NCI-H128 (cell line): ENCODE results near the gene RBMS3.
"Not testable (repeated sequence)": the region's sequence is repeated elsewhere in the genome, so short reads cannot be mapped to it uniquely, and the experiment has no call there.

Experiments
- DNase-seq: peaks from one replicate; lab custom pipeline; 2025; ENCODE audit not compliant: unreplicated experiment; lab: John Stamatoyannopoulos, UW

Gene RBMS3

GRCh38 chr3:29337565-29337964 is 56.7 kb downstream of the RBMS3 start:
- no peak for DNase-seq

GRCh38 chr3:29338377-29338776 is 57.5 kb downstream of the RBMS3 start:
- no peak for DNase-seq

DNA sequence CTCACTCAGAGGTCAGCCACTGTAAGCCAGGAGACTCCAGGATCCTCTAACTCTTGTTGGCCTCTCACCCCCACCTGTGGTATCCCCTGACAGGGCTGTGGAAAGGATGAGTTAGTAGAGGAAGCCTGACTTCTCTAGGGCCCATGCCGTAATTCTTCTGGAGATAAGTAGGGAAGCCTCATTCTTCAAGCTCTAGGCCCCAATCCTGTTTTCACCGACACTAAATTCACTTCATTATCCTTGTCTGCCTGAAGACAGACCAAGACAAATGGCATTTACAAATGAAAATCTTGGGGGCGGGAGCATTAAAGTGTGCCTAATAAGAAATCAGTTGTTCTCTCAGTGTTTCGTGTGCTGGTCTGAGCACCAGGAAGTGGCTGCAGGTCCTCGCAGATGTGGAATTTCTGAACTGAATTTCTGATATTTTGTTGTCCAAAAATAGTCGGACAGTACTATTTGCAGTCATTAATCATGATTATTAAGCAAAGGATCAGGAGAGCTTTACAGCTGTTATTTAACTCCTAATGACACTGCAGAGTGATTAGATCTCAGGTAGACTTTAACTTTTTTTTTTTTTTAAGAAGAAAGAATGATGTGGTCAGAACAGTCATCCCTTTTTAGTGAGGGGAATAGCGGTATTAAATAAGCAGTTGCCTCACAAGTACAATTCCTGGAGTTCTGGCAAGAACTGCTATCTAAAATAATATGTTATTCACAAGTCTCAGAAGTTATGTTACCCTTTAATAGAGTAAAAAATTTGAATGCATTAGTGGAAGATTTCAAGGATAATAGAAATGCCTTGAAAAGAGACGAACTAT is 58.4 kb downstream of the RBMS3 start:
- no peak for DNase-seq

GRCh38 chr3:29344154-29344553 is 63.3 kb downstream of the RBMS3 start:
- DNase-seq, result no peak

DNA sequence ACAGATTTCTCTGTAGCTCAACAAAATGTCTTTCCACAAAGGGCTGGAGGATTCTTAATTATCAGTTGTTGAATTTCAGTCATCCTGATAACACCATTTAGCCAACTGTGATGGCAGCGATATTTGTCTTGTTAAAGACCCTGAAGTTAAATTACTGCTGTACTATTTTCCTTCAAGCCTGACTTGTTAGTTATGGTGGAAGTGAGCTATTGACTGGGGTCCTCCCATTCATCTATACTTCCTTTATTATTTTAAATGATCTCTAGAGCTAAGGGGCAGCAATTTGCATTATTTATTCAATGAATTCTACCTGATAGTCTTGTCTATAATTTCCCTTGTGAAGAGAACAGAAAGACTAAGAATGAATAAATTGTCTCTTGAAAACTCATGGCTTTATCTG is 64.1 kb downstream of the RBMS3 start:
- DNase-seq, result no peak

DNA sequence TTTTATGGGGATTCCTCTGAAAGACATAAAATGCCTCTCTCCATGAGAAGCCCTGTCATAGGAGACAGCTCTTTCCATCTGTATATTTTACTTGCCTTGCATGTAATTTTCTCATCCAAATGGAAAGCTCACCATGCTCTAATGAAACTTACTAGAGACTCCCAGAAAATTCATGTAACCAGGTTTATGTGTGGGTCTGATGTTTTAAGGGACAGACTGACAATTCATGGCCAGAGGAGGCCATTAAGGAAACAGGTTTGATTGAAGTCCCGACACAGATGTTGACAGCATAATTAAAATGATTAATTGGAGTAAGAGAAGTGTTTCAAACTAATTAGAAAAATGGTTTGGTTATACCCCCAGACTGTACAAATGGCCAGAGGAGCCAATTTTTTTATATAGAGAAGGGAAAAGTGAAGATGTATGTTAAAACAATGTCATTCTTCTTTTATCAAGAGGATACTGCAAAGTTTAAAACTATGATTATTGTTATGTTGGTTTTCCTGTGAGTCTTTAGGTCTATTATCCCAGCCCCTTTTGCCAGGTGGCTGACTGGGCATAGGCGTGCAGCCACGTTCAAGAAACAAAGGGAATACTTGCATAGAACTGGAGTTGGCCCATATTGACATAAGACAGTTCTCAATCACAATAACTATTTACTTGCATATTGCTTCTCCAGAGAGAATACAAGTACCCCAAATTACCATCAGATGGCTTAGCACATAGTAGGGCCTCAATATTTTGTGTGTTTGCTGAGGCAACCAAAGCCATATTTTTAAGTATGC is 64.8 kb downstream of the RBMS3 start:
- no peak for DNase-seq

- DNase-seq, result no peak
Measured at GRCh38 chr3:29346828-29347227, 66.0 kb downstream of the RBMS3 start.

GRCh38 chr3:29347412-29347811 is 66.5 kb downstream of the RBMS3 start:
- DNase-seq, result no peak

GRCh38 chr3:29348316-29348715 is 67.4 kb downstream of the RBMS3 start:
- no peak for DNase-seq

DNA sequence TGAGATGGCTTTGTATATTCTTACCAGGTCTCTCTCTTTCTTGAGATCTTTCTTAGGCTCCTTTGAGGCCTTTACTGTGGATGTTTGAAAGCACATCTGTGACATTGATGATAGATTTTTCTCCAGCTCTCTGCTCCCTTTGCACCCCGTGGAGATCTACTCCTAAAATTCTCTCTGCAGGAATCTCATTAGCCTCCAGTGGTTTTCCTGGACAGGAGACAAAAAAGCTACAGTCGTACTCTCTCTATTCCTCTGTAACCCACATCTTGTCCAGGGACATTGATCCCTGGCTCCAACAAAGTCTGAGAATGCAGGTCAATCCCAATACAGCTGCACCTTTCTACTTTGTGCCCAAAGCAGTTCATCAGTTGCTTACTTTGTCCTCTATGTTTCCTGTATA is 68.2 kb downstream of the RBMS3 start:
- DNase-seq, result no peak

GRCh38 chr3:29353807-29354206 is 72.9 kb downstream of the RBMS3 start:
- DNase-seq, result no peak

DNA sequence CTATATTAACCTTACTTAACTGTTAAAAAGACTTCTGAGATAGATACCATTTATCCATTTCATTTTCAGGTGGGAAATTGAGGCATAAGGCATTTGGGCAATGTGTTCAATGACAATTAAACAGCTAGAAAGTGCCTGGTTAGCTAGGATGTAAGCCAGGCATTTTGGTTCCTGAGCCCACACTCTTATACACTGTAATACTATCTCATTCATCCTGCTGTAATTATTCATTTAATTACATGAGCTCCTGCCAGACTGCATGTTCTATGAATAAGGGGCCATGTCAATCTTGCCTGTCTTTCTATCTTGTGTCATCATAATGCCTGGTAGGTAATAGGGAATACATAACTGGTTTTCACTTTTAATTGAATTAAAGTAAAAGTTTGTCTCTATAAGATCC is 74.0 kb downstream of the RBMS3 start:
- no peak for DNase-seq

DNA sequence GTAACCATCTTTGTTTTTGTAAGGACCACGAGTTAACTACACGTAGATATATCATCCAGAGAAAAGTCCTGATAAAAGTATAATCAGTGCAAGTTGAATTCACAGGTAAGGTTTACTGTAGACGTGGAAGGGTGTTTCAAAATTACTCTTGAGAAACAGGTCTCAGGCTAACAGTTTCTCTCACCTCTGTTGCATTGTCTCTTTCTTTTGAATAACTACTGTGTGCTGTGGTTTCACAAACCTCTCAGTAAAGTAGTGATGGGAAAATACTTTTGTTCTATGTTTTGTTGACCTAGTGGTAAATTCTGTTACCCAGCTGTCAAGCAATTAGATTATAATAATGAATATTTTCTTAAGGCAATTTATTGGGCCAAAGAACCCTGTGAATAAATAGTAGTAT is 75.2 kb downstream of the RBMS3 start:
- no peak for DNase-seq

GRCh38 chr3:29360289-29360688 is 79.4 kb downstream of the RBMS3 start:
- not testable (repeated sequence) for DNase-seq

DNA sequence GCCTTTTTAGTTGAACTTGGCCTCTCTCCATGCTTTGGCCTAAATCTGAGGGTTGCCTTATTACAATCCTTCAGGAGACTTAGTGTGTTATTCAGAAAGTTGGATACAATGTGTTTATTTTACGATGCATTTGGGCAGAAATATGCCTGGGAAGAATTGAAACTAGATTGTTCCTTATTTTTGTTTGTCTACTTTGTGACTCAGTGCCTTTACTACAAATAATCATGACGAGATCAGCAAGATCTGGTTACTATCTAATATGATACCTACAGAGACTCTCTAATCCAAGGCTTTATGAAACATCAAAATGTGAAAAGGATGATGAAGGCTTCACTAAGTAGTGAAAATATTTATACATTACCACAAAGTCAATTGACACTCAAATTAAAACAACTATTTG is 82.2 kb downstream of the RBMS3 start:
- no peak for DNase-seq

GRCh38 chr3:29370021-29370420 is 89.2 kb downstream of the RBMS3 start:
- no peak for DNase-seq

DNA sequence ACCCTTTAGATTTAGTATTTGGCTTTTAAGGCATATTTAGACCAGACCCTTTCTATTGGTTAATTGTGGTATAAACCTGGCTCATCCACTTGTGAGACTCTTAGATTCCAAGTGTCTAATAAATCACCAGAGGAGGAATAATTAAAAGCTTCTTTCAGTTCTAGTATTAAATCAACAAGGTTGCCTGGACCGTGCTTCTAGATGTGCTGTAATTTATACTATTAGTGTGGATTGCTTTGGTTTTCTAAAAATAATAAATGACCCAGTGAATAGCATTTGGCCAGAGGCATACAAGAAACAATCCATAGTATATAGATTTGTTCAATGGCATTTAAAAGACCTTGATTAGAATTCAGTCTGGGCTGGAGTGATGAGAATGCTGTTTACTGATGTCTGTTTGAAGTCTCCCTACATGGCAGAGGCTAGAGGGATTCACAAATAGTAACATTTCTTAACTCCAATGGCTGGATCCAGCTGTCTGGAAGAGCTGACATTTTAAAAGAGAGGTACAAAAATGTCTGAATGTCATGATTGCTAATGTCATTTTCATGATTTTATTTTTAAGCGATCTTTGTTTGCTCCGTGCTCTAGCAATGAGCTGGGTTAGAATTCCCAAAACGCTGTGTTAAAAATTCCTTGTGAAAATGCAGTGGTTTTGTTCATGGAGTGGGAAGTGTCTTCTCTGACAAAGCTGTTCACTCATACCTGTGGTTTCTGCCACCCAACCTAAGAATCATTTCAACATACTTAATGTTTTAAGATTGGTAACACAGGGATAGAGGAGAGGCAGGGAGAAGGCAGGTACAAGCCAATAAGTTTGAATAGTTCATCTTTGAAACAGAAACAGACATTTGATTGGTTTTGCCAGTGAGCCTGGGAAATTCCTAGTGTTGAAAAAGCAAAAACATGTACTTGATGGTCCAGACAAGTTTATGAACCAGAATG is 89.9 kb downstream of the RBMS3 start:
- no peak for DNase-seq

GRCh38 chr3:29373131-29373680 is 92.3 kb downstream of the RBMS3 start:
- DNase-seq, result no peak

GRCh38 chr3:29374226-29374625 is 93.4 kb downstream of the RBMS3 start:
- DNase-seq, result no peak

- DNase-seq, result no peak
Measured at GRCh38 chr3:29379097-29379496, 98.2 kb downstream of the RBMS3 start.

DNA sequence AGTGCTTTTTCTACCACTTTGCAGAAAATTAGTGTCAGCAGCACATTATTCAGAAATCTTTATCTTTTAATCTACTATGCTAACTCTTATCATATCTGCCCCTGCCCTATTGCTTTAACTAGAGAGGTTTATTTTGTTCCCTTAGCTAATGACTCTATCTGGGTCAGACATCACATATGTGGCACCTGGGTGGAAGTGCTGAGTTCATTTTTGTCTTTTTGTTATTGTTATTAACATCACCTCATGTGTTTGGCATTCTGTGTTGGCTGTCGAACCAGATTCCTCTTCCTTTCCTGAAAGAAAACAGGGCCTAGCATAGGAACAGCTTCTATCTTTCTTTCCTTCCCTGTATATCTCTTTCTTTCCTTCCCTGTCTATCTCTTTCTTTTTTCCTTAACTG is 100.7 kb downstream of the RBMS3 start:
- no peak for DNase-seq
